Activated T-helper 17 cell treated with anti-CD3 and anti-CD28 coated beads, Interleukin-2, amount 50 U/mL, for 72 hours (primary cell): ENCODE measurements around the gene CASP8. TPM values are rescaled to one million over a fixed set of nuclear protein-coding genes. Genes with fewer than 3 reads are reported as not detected.
A peak's percentile ranks its signal among the peaks of the same experiment; 100 is the strongest.

ENCODE experiments used
- ATAC-seq: fragments of 150-1000 bp; cut with Tn5 transposase; replicated peaks from 2 replicates; pipeline ENCODE4 v1.10.0; 2021; ENCODE audit warnings: mild to moderate bottlenecking, moderate library complexity
- H3K27ac Mint-ChIP-seq: one replicate; pipeline ENCODE4 v1.8.0; 2022; ENCODE audit warnings: mixed read lengths
- H3K27me3 Mint-ChIP-seq: one replicate; pipeline ENCODE4 v1.8.0; 2022; ENCODE audit warnings: mixed read lengths
- H3K36me3 Mint-ChIP-seq: one replicate; pipeline ENCODE4 v1.8.0; 2022; ENCODE audit warnings: low read depth, mild to moderate bottlenecking, mixed read lengths
- H3K4me1 Mint-ChIP-seq: one replicate; pipeline ENCODE4 v1.8.0; 2022; ENCODE audit warnings: mixed read lengths
- H3K4me3 Mint-ChIP-seq: one replicate; pipeline ENCODE4 v1.8.0; 2022; ENCODE audit warnings: mild to moderate bottlenecking, mixed read lengths
- H3K9me3 Mint-ChIP-seq: one replicate; pipeline ENCODE4 v1.8.0; 2022; ENCODE audit warnings: mixed read lengths
- total RNA-seq, 2 donors: library from RNA; stranded (reverse); gene quantifications; one replicate each; pipeline ENCODE4 v1.2.3, GENCODE V29; 2022

Gene CASP8
- 100 to 1,000 TPM; 119 to 128 TPM for total RNA-seq

DNA sequence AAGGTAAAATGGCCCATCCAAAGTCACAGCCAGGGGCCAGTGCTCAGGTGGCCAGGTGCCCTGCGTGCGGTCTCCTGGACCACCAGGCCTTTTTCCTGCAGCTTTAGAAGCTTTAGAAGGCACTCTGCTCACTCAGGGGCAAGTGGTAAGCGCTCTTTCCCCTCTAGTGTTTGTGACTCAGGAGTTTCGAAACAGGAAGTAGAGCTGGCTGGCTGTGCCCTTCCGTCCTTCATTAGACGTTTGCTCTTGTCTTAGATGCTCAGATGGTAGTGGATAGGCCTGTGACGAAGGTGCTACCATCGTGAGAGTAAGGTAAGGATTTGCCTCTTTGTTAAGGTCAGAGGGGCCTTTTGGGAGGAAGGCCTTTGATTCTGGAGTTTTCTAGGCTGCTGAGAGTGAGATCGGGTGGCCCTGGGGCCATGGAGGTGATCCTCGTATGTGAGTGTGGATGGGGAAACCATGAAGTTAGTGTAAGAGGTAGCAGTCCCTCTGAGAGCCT, at the start of gene CASP8:
Gene CASP8 (plus strand): TSS at position 235 of the 499 bp plus-strand sequence. CDS start 5,951 bp downstream, outside the sequence.
- H3K27ac Mint-ChIP-seq, result peak within 1 kb of the TSS; percentile 99
- H3K27me3 Mint-ChIP-seq, result no peaks in the 10 kb centered on the region
- no peaks in the 10 kb centered on the region for H3K9me3 Mint-ChIP-seq
- H3K4me3 Mint-ChIP-seq, result peak within 1 kb of the TSS; percentile 100
- peak; percentile 52 for ATAC-seq
- peaks cover 54% of the 10 kb centered on the region for H3K4me1 Mint-ChIP-seq
- H3K36me3 Mint-ChIP-seq, result peaks cover 81% of the 10 kb centered on the region

DNA sequence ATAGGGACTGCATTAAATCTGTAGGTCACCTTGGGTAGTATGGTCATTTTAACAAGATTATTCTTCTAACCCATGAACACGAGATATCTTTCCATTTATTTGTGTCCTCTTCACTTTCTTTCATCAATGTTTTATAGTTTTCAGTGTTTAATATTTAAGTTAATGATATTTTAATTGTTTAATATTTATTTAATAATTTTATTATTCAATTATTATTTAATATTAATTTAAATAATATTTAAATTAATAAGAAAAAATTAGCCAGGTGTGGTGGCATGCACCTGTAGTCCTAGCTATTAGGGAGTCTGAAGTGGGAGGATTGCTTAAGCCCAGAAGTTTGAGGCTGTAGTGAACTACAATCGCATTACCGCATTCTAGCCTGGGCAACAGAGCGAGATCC, 44.4 kb upstream of the CASP8 start:
- H3K4me1 Mint-ChIP-seq, result peaks cover 34% of the 10 kb centered on the region
- no peaks in the 10 kb centered on the region for H3K9me3 Mint-ChIP-seq
- no peaks in the 10 kb centered on the region for H3K27me3 Mint-ChIP-seq
- no peak for ATAC-seq
- no peak overlapping the region for H3K27ac Mint-ChIP-seq
- peaks cover 35% of the 10 kb centered on the region for H3K36me3 Mint-ChIP-seq
- H3K4me3 Mint-ChIP-seq, result no peak overlapping the region

DNA sequence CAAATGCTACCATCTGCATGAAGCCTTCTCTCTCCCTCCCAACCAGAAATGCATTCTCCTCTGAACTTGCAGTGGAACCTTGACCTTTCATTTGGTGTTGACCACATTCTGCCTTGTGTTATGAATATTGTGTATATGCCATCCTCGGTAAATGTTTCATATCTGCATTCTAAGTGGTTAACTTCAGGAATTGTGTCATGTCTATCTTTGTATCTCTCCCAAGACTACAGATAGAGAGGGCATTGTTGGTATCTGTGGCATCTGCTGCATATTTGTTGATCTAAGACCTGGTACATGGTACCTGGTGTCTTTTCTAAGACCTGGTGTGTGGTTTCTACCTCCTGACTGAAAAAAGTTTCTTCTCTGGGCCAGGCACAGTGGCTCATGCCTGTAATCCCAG, 43.4 kb upstream of the CASP8 start:
- H3K9me3 Mint-ChIP-seq, result no peaks in the 10 kb centered on the region
- H3K36me3 Mint-ChIP-seq, result peaks cover 31% of the 10 kb centered on the region
- ATAC-seq, result peak; percentile 65
- H3K27me3 Mint-ChIP-seq, result no peaks in the 10 kb centered on the region
- no peak overlapping the region for H3K27ac Mint-ChIP-seq
- H3K4me3 Mint-ChIP-seq, result no peak overlapping the region
- peaks cover 28% of the 10 kb centered on the region for H3K4me1 Mint-ChIP-seq

DNA sequence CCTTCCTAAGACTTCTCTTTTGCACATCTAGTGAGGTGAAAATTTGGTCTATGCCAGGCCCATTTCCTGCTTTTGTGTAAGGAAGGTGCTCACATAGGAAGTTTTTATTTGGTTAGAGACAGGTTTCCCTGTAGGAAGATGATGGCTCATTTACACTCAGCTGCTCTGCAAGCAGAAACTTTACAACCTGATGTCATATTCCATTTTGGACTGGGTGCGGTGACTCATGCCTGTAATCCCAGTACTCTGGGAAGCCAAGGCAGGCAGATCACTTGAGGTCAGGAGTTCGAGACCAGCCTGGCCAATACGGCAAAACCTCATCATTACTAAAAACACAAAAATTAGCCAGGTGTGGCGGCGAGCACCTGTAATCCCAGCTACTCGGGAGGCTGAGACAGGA, 41.6 kb upstream of the CASP8 start:
- H3K4me1 Mint-ChIP-seq, result peaks cover 28% of the 10 kb centered on the region
- no peaks in the 10 kb centered on the region for H3K9me3 Mint-ChIP-seq
- no peaks in the 10 kb centered on the region for H3K27me3 Mint-ChIP-seq
- ATAC-seq, result no peak
- H3K4me3 Mint-ChIP-seq, result no peak overlapping the region
- no peak overlapping the region for H3K27ac Mint-ChIP-seq
- H3K36me3 Mint-ChIP-seq, result peaks cover 31% of the 10 kb centered on the region

DNA sequence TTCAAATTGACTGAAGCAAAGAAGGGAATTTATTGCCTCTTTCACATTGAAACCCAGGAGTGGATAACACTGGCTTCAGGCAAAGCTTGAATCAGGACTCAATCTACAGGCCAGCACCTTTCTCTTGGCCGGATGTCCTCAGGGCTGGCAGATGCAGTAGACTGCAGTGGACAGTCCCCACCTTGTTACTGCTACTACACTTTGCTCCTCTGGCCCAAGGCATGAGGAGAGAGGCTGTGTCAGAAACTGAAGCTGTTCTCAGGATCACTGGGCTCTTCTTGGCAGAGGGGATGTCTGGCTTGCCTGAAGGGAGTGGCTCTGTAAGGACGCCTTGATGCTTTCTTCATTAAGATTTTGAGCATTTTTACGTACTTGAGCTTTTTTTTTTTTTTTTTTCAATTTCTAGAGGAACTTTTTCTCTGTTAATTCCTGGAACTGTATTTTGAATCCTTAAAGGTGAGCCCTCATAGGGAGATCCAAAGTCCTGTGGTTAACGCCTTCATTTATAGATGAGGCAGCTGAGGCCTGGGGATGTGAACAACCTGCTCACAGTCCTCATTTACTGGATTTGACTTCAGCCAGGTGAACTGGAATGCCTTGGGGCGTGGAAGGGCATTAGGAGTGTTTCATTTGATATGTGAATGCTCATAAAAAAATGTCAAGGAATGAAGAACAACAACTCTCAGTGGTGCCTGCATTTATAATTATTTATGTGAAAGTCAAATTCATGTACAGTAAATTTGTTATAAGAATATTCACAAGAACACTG, 40.8 kb upstream of the CASP8 start:
- Mint-ChIP-seq H3K27me3 (no peaks in the 10 kb centered on the region), H3K36me3 (peaks cover 31% of the 10 kb centered on the region), H3K27ac (peak overlapping the region; percentile 73), H3K4me1 (peaks cover 27% of the 10 kb centered on the region), H3K4me3 (peak overlapping the region; percentile 16), H3K9me3 (no peaks in the 10 kb centered on the region)
- ATAC-seq, result no peak

DNA sequence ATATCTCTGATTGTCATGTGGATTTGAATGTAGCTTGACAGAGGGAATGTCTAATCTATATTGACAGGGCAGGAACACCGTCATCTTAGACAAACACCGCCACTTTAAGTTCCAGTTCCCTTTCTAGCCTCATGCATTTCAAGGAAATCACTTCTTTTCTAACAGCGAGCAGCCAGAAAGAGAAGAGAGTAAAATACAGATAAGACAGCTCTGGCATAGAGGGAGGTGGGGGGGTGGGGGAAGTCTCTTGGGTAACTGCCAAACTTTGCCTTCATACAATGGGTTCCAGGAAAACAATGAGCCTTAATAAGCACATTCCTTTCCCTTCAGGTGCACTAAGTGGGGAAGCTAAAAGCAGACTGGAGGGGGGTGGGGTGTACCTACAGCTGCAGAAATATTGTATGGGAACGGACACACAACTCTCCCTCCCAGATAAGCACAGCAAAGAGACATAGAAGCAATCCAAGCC, 40.2 kb upstream of the CASP8 start:
- no peaks in the 10 kb centered on the region for H3K9me3 Mint-ChIP-seq
- H3K27ac Mint-ChIP-seq, result peak overlapping the region; percentile 73
- peak overlapping the region; percentile 16 for H3K4me3 Mint-ChIP-seq
- no peak for ATAC-seq
- peaks cover 31% of the 10 kb centered on the region for H3K36me3 Mint-ChIP-seq
- peaks cover 30% of the 10 kb centered on the region for H3K4me1 Mint-ChIP-seq
- H3K27me3 Mint-ChIP-seq, result no peaks in the 10 kb centered on the region

DNA sequence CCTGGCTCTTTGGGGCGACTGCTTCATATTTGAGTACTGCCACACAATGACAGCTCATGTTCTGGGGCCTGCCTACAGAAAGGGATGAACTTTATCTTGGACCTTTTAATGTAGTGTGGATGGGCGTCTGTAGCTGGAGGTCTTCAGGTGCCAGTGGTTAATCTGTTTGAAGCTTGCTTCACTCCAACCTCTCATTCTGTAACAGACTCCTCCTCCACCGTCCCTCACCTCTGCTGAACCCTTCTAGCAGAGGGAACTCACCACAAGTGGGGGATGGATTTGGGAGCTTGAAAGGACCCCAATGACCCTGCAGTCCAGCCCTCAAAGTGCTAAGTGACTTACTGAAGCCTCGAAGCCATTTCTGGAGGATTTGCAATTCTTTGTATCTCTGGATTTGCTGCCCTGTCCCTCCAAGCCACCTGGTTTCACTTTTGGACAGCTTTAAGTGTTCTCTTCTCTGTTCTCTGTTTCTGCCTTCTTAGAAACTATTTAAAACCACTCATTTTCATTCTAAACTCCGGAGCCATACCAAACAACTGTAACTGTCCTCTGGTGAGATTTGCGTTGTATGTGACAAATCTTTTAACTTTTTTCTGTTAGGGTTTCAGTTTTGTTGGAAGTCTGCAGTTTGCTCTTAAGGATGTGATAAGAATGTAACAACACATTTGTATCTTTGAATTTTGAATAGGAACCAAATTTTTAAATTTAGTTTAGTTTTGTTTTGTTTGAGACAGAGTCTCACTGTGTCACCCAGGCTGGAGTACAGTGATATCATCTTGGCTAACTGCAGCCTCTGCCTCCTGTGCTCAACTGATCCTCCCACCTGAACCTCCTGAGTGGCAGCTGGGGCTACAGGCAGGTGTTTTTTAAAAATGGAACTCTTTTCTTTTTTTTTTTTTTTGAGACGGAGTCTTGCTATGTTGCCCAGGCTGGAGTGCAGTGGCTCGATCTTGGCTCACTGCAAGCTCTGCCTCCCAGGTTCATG, 37.0 kb upstream of the CASP8 start:
- peak overlapping the region; percentile 79 for H3K27ac Mint-ChIP-seq
- H3K27me3 Mint-ChIP-seq, result no peaks in the 10 kb centered on the region
- peak; percentile 53 for ATAC-seq
- H3K9me3 Mint-ChIP-seq, result no peaks in the 10 kb centered on the region
- H3K4me3 Mint-ChIP-seq, result peak overlapping the region; percentile 49
- peaks cover 16% of the 10 kb centered on the region for H3K4me1 Mint-ChIP-seq
- peaks cover 12% of the 10 kb centered on the region for H3K36me3 Mint-ChIP-seq

DNA sequence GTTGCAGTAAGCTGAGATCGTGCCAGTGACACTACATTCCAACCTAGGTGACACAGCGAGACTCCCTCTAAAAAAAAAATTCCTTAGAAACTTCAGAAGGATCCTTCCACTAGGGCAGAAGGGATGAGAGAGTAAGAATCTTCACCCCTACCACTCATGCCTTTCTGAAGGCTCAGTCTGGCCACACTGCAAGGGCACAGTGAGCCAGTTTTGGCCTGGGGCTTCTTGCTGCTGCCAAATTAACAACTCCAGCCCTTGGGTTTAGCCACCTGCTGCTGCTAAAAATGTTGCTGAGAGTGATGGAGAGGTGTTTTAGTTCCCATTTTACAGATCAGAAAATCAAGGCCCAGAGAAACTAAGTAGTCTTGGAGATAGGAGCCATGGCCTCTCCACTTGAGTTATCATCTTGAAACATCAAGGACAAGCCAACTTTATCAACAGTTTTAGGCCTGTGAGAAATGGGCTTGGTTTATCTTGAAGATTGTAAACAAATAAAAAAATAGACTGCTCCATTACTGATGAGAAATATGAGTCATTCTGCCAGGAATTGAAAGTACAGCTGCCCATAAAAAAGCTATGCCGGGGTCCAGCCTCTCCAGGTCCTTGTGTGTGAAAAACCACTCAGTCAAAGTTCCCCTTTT, 31.9 kb upstream of the CASP8 start:
- no peaks in the 10 kb centered on the region for H3K9me3 Mint-ChIP-seq
- no peaks in the 10 kb centered on the region for H3K27me3 Mint-ChIP-seq
- peak overlapping the region; percentile 69 for H3K4me3 Mint-ChIP-seq
- H3K36me3 Mint-ChIP-seq, result peaks cover 4% of the 10 kb centered on the region
- H3K27ac Mint-ChIP-seq, result peak overlapping the region; percentile 71
- peaks cover 17% of the 10 kb centered on the region for H3K4me1 Mint-ChIP-seq
- no peak for ATAC-seq

DNA sequence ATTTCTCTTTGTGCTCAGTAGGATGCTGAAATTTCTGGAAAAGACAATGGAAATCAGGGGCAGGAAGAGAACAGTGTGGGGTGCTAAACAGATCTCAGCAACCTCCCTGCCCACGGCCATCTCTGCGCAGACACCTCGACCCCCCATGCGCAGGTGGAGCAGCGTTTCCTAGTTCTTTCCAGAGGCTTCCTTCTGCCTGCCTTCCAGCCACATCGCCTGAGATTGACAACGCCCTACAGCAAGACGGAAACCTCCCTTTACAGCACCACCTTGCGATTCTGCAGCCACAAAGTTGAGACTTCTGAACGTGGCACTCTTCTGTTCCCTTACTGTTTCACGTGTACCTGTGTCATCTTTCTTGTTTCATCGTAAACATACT, 31.4 kb upstream of the CASP8 start:
- Mint-ChIP-seq H3K36me3 (peaks cover 7% of the 10 kb centered on the region), H3K27ac (peak overlapping the region; percentile 71), H3K4me1 (peaks cover 15% of the 10 kb centered on the region), H3K4me3 (peak overlapping the region; percentile 69), H3K27me3 (no peaks in the 10 kb centered on the region), H3K9me3 (no peaks in the 10 kb centered on the region)
- no peak for ATAC-seq

DNA sequence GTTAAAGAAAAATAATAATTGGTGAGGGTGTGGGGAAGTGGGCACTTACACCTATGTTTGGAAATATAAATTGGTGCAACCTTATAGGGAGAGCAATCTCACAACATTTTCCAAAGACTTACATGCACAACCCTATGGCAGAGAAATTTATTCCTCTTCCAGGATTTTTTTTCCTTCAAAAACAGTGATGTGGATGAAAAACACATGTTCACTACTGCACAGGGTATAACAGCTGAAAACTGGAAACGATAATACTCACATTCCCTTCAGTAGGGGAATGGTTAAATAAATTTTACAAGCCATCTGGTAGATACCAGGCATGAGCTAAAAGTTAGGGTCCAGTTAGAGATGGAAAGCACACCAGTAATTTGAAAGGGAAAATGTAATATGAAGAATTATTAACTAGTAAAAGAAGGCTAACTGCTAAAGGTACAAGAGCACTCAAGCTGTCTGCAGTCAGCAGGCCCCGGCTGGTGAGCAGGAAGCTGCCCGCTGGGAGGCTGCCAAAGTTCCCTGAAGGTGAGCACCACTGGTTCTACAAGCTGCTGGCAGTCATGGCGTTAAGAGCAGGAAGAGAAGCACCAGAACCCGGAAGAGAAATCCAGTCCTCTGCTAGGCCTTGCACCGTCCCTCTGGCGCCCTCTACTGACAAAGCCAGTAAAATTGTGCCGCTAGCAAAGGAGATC, 28.4 kb upstream of the CASP8 start:
- Mint-ChIP-seq H3K27ac (peak overlapping the region; percentile 90), H3K36me3 (peaks cover 36% of the 10 kb centered on the region), H3K4me1 (peaks cover 15% of the 10 kb centered on the region), H3K9me3 (no peaks in the 10 kb centered on the region), H3K27me3 (no peaks in the 10 kb centered on the region), H3K4me3 (peak overlapping the region; percentile 91)
- ATAC-seq, result peak; percentile 50

DNA sequence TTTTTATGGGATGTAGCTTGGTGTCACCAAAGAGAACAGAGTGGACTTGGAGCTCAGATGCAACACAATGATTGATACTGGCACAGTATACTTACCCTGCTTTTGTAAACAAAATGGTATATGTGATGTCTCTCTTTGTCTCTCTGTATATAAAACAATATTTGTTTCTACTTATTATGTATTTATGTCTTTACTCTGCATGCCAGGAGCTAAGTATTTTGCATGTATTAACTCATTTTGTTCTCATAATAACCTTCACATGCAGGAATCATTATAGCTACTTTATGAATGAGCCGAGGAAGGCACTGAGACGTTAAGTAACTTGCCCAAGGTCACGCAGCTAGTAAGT, 27.9 kb upstream of the CASP8 start:
- Mint-ChIP-seq H3K36me3 (peaks cover 42% of the 10 kb centered on the region), H3K27me3 (no peaks in the 10 kb centered on the region), H3K27ac (peak overlapping the region; percentile 90), H3K4me3 (peak overlapping the region; percentile 91), H3K4me1 (peaks cover 15% of the 10 kb centered on the region), H3K9me3 (no peaks in the 10 kb centered on the region)
- ATAC-seq, result no peak

DNA sequence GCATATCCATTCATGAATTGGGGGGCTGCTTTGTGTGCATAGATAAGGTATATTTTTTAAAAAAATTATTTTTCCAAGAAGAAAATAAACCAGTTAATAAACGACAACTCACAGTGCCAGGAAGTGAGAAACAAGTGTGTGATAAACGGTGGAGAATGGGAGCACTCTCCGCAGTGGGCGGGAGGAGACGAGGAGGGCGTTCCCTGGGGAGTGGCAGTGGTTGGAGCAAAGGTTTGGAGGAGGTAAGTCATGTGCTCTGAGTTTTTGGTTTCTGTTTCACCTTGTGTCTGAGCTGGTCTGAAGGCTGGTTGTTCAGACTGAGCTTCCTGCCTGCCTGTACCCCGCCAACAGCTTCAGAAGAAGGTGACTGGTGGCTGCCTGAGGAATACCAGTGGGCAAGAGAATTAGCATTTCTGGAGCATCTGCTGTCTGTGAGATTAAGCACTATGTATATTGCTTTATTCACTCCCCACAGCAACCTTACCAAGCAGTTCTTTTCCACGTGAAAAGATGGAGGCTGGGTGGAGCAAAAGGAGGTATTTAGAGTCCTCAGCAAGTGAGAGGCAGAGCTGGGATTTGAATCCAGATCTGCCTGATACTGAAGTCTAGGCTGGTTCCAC, 27.0 kb upstream of the CASP8 start:
- H3K9me3 Mint-ChIP-seq, result no peaks in the 10 kb centered on the region
- H3K4me1 Mint-ChIP-seq, result peaks cover 21% of the 10 kb centered on the region
- peak; percentile 90 for ATAC-seq
- H3K36me3 Mint-ChIP-seq, result peaks cover 50% of the 10 kb centered on the region
- H3K27me3 Mint-ChIP-seq, result no peaks in the 10 kb centered on the region
- peak overlapping the region; percentile 87 for H3K27ac Mint-ChIP-seq
- peak overlapping the region; percentile 91 for H3K4me3 Mint-ChIP-seq

DNA sequence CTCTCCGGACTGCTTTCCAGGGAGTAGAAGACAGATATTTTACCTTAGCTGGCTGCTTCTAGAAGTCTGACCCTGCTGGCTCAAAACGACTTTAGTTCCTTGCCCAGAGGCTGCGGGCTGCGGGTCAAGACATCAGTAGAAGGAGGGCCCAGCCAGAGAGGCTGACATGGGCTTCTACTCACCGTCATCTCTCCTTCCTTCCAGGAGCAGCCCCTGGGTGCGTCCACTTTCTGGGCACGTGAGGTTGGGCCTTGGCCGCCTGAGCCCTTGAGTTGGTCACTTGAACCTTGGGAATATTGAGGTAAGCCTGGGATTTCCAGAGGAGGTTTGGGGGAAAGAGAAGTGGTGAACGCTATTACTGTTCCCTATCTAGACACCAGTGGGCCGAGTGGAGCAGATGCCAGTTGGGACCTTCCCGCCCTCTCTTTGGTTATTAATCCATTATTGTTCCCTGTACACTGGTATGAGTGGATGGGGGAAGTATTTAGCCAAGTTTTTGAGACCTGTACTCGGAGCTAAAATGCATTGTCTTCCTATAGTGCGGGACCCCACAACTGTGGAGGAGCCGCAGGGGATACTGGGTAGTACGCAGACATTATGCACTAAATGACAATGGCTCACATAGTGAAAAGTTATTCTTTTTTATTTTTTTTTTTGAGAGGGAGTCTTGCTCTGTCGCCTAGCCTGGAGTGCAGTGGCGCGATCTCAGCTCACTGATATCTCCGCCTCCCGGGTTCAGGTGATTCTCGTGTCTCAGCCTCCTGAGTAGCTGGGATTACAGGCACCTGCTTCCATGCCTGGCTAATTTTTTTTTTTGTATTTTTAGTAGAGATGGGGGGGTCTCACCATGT, 26.3 kb upstream of the CASP8 start:
- ATAC-seq, result peak; percentile 30
- H3K36me3 Mint-ChIP-seq, result peaks cover 57% of the 10 kb centered on the region
- no peaks in the 10 kb centered on the region for H3K9me3 Mint-ChIP-seq
- H3K4me1 Mint-ChIP-seq, result peaks cover 21% of the 10 kb centered on the region
- no peaks in the 10 kb centered on the region for H3K27me3 Mint-ChIP-seq
- peak overlapping the region; percentile 91 for H3K4me3 Mint-ChIP-seq
- peak overlapping the region; percentile 87 for H3K27ac Mint-ChIP-seq
